HL-60 (cell line): ENCODE data around the gene ZNF441.

Experiments
- CTCF ChIP-seq: IDR thresholded peaks from one replicate; pipeline ENCODE4 v1.5.1; 2011; ENCODE audit warnings: low read length, control low read depth, inconsistent platforms; ENCODE audit not compliant: insufficient read depth
- GABPA ChIP-seq: IDR thresholded peaks from 2 replicates; pipeline ENCODE4 v1.6.1; 2012; ENCODE audit warnings: low read depth
- POLR2AphosphoS5 ChIP-seq: IDR thresholded peaks from 2 replicates; pipeline ENCODE4 v1.6.1; 2012; ENCODE audit warnings: low read depth
- REST ChIP-seq: IDR thresholded peaks from 2 replicates; pipeline ENCODE4 v1.6.1; 2012; ENCODE audit warnings: low read depth; ENCODE audit not compliant: insufficient replicate concordance
- SPI1 ChIP-seq: IDR thresholded peaks from 2 replicates; pipeline ENCODE4 v1.6.1; 2012; ENCODE audit warnings: low read depth, mild to moderate bottlenecking, borderline replicate concordance

GRCh38 chr19:11738746-11739620 is 27.8 kb upstream of the ZNF441 start, which contains the start of gene ZNF823:
- TF ChIP-seq CTCF, result no peak
- TF ChIP-seq POLR2AphosphoS5, result peak; percentile 70
- TF ChIP-seq GABPA, result no peak
- no peak for TF ChIP-seq REST
- no peak for TF ChIP-seq SPI1
